ENCODE data around the gene CMTM6. TPM values are rescaled to one million over a fixed set of nuclear protein-coding genes. Genes with fewer than 3 reads are reported as not detected.
"Not testable (repeated sequence)": the region's sequence is repeated elsewhere in the genome, so short reads cannot be mapped to it uniquely, and the experiment has no call there.

Gene CMTM6
- total and polyA plus RNA-seq, 2 donors: 46.3 to 56.2 TPM

- DNase-seq (ENCODE audit: low read depth in 6 of 9, low spot score in 9 of 9): not testable (repeated sequence)
- peaks cover 3 to 46% of the 10 kb centered on the region in 2 donors for H3K4me1 ChIP-seq (ENCODE audit: control insufficient read depth in 2 of 2, insufficient read depth in 2 of 2, low read length in 2 of 2)
These were observed 35.8 kb downstream of the CMTM6 start for GRCh38 chr3:32466808-32467207.

GRCh38 chr3:32464726-32465125, 37.9 kb downstream of the CMTM6 start:
- not testable (repeated sequence) for H3K27me3 ChIP-seq (ENCODE audit: control insufficient read depth in 2 of 2, insufficient read depth in 1 of 2, low read length in 1 of 2); H3K9me3 ChIP-seq (ENCODE audit: control insufficient read depth in 2 of 2, insufficient read depth in 1 of 2, low read length in 1 of 2); DNase-seq (ENCODE audit: low read depth in 6 of 9, low spot score in 9 of 9); H3K4me3 ChIP-seq (ENCODE audit: low read length in 2 of 2); H3K27ac ChIP-seq (ENCODE audit: low read depth in 1 of 2, low read length in 1 of 2)
- H3K36me3 ChIP-seq (ENCODE audit: control insufficient read depth in 2 of 2, insufficient read depth in 2 of 2, low read length in 1 of 2): peaks cover 7 to 11% of the 10 kb centered on the region in 2 donors
- peaks cover 7 to 61% of the 10 kb centered on the region in 2 donors for H3K4me1 ChIP-seq (ENCODE audit: control insufficient read depth in 2 of 2, insufficient read depth in 2 of 2, low read length in 2 of 2)
- WGBS: 98% methylated on average over 6 of the region's 7 CpGs

More at GRCh38 chr3:32466808-32467207, 35.8 kb downstream of the CMTM6 start:
- H3K27ac ChIP-seq (ENCODE audit: low read depth in 1 of 2, low read length in 1 of 2); H3K27me3 ChIP-seq (ENCODE audit: control insufficient read depth in 2 of 2, insufficient read depth in 1 of 2, low read length in 1 of 2); H3K9me3 ChIP-seq (ENCODE audit: control insufficient read depth in 2 of 2, insufficient read depth in 1 of 2, low read length in 1 of 2); H3K4me3 ChIP-seq (ENCODE audit: low read length in 2 of 2): not testable (repeated sequence)
- WGBS: 97% methylated on average over 6 of the region's 6 CpGs
- H3K36me3 ChIP-seq (ENCODE audit: control insufficient read depth in 2 of 2, insufficient read depth in 2 of 2, low read length in 1 of 2): peaks cover 7 to 11% of the 10 kb centered on the region in 2 donors

- not testable (repeated sequence) for H3K27me3 ChIP-seq (ENCODE audit: control insufficient read depth in 2 of 2, insufficient read depth in 1 of 2, low read length in 1 of 2)
These were observed 39.2 kb downstream of the CMTM6 start for GRCh38 chr3:32463415-32463814.

GRCh38 chr3:32462191-32462986, 40.3 kb downstream of the CMTM6 start:
- DNase-seq (ENCODE audit: low read depth in 6 of 9, low spot score in 9 of 9): peak in 1 of 9 donors; percentile 48
- H3K27me3 ChIP-seq (ENCODE audit: control insufficient read depth in 2 of 2, insufficient read depth in 1 of 2, low read length in 1 of 2); H3K9me3 ChIP-seq (ENCODE audit: control insufficient read depth in 2 of 2, insufficient read depth in 1 of 2, low read length in 1 of 2); H3K36me3 ChIP-seq (ENCODE audit: control insufficient read depth in 2 of 2, insufficient read depth in 2 of 2, low read length in 1 of 2); H3K4me3 ChIP-seq (ENCODE audit: low read length in 2 of 2): not testable (repeated sequence)
- 82% methylated on average over 7 of the region's 9 CpGs for WGBS
- Histone ChIP-seq H3K4me1 (ENCODE audit: control insufficient read depth in 2 of 2, insufficient read depth in 2 of 2, low read length in 2 of 2) (peaks cover 26 to 67% of the 10 kb centered on the region in 2 donors), H3K27ac (ENCODE audit: low read depth in 1 of 2, low read length in 1 of 2) (peak overlapping the region; percentile 6 to 99)

More at GRCh38 chr3:32463415-32463814, 39.2 kb downstream of the CMTM6 start:
- WGBS: 97% methylated on average over 7 of the region's 7 CpGs
- H3K27ac ChIP-seq (ENCODE audit: low read depth in 1 of 2, low read length in 1 of 2); H3K36me3 ChIP-seq (ENCODE audit: control insufficient read depth in 2 of 2, insufficient read depth in 2 of 2, low read length in 1 of 2); DNase-seq (ENCODE audit: low read depth in 6 of 9, low spot score in 9 of 9); H3K4me3 ChIP-seq (ENCODE audit: low read length in 2 of 2); H3K9me3 ChIP-seq (ENCODE audit: control insufficient read depth in 2 of 2, insufficient read depth in 1 of 2, low read length in 1 of 2): not testable (repeated sequence)
- peaks cover 18 to 64% of the 10 kb centered on the region in 2 donors for H3K4me1 ChIP-seq (ENCODE audit: control insufficient read depth in 2 of 2, insufficient read depth in 2 of 2, low read length in 2 of 2)

GRCh38 chr3:32460817-32461496, 41.7 kb downstream of the CMTM6 start:
- H3K9me3 ChIP-seq (ENCODE audit: control insufficient read depth in 2 of 2, insufficient read depth in 1 of 2, low read length in 1 of 2); H3K36me3 ChIP-seq (ENCODE audit: control insufficient read depth in 2 of 2, insufficient read depth in 2 of 2, low read length in 1 of 2); H3K27me3 ChIP-seq (ENCODE audit: control insufficient read depth in 2 of 2, insufficient read depth in 1 of 2, low read length in 1 of 2); DNase-seq (ENCODE audit: low read depth in 6 of 9, low spot score in 9 of 9): not testable (repeated sequence)
- Histone ChIP-seq H3K27ac (ENCODE audit: low read depth in 1 of 2, low read length in 1 of 2) (peak overlapping the region; percentile 87 to 99), H3K4me3 (ENCODE audit: low read length in 2 of 2) (peak overlapping the region in 1 of 2 donors; percentile 45), H3K4me1 (ENCODE audit: control insufficient read depth in 2 of 2, insufficient read depth in 2 of 2, low read length in 2 of 2) (peaks cover 34 to 74% of the 10 kb centered on the region in 2 donors)
- 87% methylated on average over 10 of the region's 10 CpGs for WGBS

- H3K36me3 ChIP-seq (ENCODE audit: control insufficient read depth in 2 of 2, insufficient read depth in 2 of 2, low read length in 1 of 2): peaks cover 9 to 10% of the 10 kb centered on the region in 2 donors
- peaks cover 34 to 80% of the 10 kb centered on the region in 2 donors for H3K4me1 ChIP-seq (ENCODE audit: control insufficient read depth in 2 of 2, insufficient read depth in 2 of 2, low read length in 2 of 2)
- H3K27me3 ChIP-seq (ENCODE audit: control insufficient read depth in 2 of 2, insufficient read depth in 1 of 2, low read length in 1 of 2): no peaks in the 10 kb centered on the region
- peak; percentile 83 to 99 (median 92) for DNase-seq (ENCODE audit: low read depth in 6 of 9, low spot score in 9 of 9)
- H3K4me3 ChIP-seq (ENCODE audit: low read length in 2 of 2): peak overlapping the region; percentile 37 to 45
- H3K9me3 ChIP-seq (ENCODE audit: control insufficient read depth in 2 of 2, insufficient read depth in 1 of 2, low read length in 1 of 2): peaks cover 0 to 3% of the 10 kb centered on the region in 2 donors
- H3K27ac ChIP-seq (ENCODE audit: low read depth in 1 of 2, low read length in 1 of 2): peak overlapping the region; percentile 97 to 99
- WGBS: 5% methylated on average over 15 of the region's 15 CpGs
These were observed 42.5 kb downstream of the CMTM6 start for GRCh38 chr3:32460031-32460749.

- peaks cover 0 to 3% of the 10 kb centered on the region in 2 donors for H3K9me3 ChIP-seq (ENCODE audit: control insufficient read depth in 2 of 2, insufficient read depth in 1 of 2, low read length in 1 of 2)
- peaks cover 34 to 80% of the 10 kb centered on the region in 2 donors for H3K4me1 ChIP-seq (ENCODE audit: control insufficient read depth in 2 of 2, insufficient read depth in 2 of 2, low read length in 2 of 2)
- peak overlapping the region; percentile 97 to 99 for H3K27ac ChIP-seq (ENCODE audit: low read depth in 1 of 2, low read length in 1 of 2)
- peak in 2 of 9 donors; percentile 37 to 52 for DNase-seq (ENCODE audit: low read depth in 6 of 9, low spot score in 9 of 9)
- peaks cover 16 to 17% of the 10 kb centered on the region in 2 donors for H3K36me3 ChIP-seq (ENCODE audit: control insufficient read depth in 2 of 2, insufficient read depth in 2 of 2, low read length in 1 of 2)
- H3K4me3 ChIP-seq (ENCODE audit: low read length in 2 of 2): no peak overlapping the region
- 74% methylated on average over 5 of the region's 5 CpGs for WGBS
- no peaks in the 10 kb centered on the region for H3K27me3 ChIP-seq (ENCODE audit: control insufficient read depth in 2 of 2, insufficient read depth in 1 of 2, low read length in 1 of 2)
These were observed 43.2 kb downstream of the CMTM6 start for GRCh38 chr3:32459450-32459849.

GRCh38 chr3:32457971-32458471, 44.6 kb downstream of the CMTM6 start:
- no peaks in the 10 kb centered on the region for H3K27me3 ChIP-seq (ENCODE audit: control insufficient read depth in 2 of 2, insufficient read depth in 1 of 2, low read length in 1 of 2)
- peaks cover 34 to 74% of the 10 kb centered on the region in 2 donors for H3K4me1 ChIP-seq (ENCODE audit: control insufficient read depth in 2 of 2, insufficient read depth in 2 of 2, low read length in 2 of 2)
- H3K27ac ChIP-seq (ENCODE audit: low read depth in 1 of 2, low read length in 1 of 2): peak overlapping the region; percentile 97 to 99
- DNase-seq (ENCODE audit: low read depth in 6 of 9, low spot score in 9 of 9): peak in 8 of 9 donors; percentile 57 to 91 (median 76)
- H3K9me3 ChIP-seq (ENCODE audit: control insufficient read depth in 2 of 2, insufficient read depth in 1 of 2, low read length in 1 of 2): peaks cover 0 to 3% of the 10 kb centered on the region in 2 donors
- H3K36me3 ChIP-seq (ENCODE audit: control insufficient read depth in 2 of 2, insufficient read depth in 2 of 2, low read length in 1 of 2): peaks cover 23% of the 10 kb centered on the region in 2 donors
- 12% methylated on average over 9 of the region's 9 CpGs for WGBS
- H3K4me3 ChIP-seq (ENCODE audit: low read length in 2 of 2): no peak overlapping the region

All from thymus (tissue), 11 donors.